ENCODE measurements around the gene HOXA3.
A peak's percentile ranks its signal among the peaks of the same experiment; 100 is the strongest.

DNA sequence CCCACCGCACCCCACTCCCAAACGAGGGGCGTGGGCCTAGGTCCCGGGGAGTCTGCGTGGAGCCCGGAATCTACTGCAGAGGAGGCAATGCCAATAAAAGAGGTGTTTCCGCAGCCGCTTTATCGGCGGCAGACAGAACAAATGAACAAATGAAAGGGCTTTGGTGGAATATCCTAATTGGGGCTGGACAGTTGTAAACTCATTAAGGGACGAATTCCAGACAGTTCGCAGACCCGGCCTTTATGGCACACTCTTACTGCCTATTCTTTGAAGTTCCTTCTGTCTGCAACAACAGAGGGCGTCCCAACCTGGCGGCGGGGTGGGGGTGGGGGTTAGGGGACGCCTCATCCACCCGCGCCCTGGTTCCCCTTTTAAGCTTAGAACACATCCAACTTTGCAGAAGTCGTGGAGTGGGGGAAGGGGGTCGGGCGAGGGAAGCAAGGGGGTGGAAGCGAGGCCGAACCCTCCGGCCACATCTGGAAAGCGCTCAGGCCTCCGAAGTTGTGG lies 8.9 kb upstream of the HOXA3 start:
- TF ChIP-seq EGR1 (IDR thresholded peaks at IDR 0.05; ENCODE audit: borderline replicate concordance in 1 of 2, low read depth in 2 of 2, low read length in 2 of 2): no peak
- TF ChIP-seq, protein P1, sequence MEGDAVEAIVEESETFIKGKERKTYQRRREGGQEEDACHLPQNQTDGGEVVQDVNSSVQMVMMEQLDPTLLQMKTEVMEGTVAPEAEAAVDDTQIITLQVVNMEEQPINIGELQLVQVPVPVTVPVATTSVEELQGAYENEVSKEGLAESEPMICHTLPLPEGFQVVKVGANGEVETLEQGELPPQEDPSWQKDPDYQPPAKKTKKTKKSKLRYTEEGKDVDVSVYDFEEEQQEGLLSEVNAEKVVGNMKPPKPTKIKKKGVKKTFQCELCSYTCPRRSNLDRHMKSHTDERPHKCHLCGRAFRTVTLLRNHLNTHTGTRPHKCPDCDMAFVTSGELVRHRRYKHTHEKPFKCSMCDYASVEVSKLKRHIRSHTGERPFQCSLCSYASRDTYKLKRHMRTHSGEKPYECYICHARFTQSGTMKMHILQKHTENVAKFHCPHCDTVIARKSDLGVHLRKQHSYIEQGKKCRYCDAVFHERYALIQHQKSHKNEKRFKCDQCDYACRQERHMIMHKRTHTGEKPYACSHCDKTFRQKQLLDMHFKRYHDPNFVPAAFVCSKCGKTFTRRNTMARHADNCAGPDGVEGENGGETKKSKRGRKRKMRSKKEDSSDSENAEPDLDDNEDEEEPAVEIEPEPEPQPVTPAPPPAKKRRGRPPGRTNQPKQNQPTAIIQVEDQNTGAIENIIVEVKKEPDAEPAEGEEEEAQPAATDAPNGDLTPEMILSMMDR (IDR thresholded peaks at IDR 0.05 in 2 of 3, conservative IDR thresholded peaks at IDR 0.05 in 1 of 3; ENCODE audit: control insufficient read depth in 2 of 3, extremely low read depth in 1 of 3, insufficient read depth in 1 of 3, low read depth in 3 of 3, low read length in 3 of 3): no peak
- no peak for TF ChIP-seq EP300 (IDR thresholded peaks at IDR 0.05; ENCODE audit: borderline replicate concordance in 1 of 2, control insufficient read depth in 1 of 2, low read depth in 2 of 2, low read length in 2 of 2)
- no peak for TF ChIP-seq JUND (IDR thresholded peaks at IDR 0.05; ENCODE audit: low read depth, low read length)
- TF ChIP-seq SUZ12 (IDR thresholded peaks at IDR 0.05; ENCODE audit: unreplicated experiment): peak; percentile 73
- no peak for TF ChIP-seq POLR2A (IDR thresholded peaks at IDR 0.05; ENCODE audit: low read depth, low read length)
- TF ChIP-seq SREBF2 (IDR thresholded peaks at IDR 0.05; ENCODE audit: low read length): no peak

Data from GM12878 (cell line).